MCF 10A (cell line): ENCODE results near the gene PPIL1. TPM values are rescaled to one million over a fixed set of nuclear protein-coding genes. Genes with fewer than 3 reads are reported as not detected.

Source experiments
- BruUV-seq: library from RNA; stranded (reverse); fragments of 400-500 nt; replicated peaks from 2 replicates; lab custom pipeline; 2021; lab: Mats Ljungman, UMichigan
- CTCF ChIA-PET: fragments of 300-600 bp; sonication (Branson Sonifier 250); formaldehyde crosslinking; extraction: SDS; loops from one replicate; lab custom pipeline; 2021; ENCODE audit warnings: antibody characterized with exemption, inconsistent platforms; lab: Yijun Ruan, JAX
- POLR2A ChIA-PET: fragments of 300-600, 350-650 bp; sonication (Branson Sonifier 250); formaldehyde crosslinking; extraction: SDS; loops from one replicate; lab custom pipeline; 2020; ENCODE audit warnings: antibody characterized with exemption, inconsistent platforms; lab: Yijun Ruan, JAX
- DNase-seq: peaks from one replicate; pipeline ENCODE4 v3.0.0-alpha.2; 2018; ENCODE audit not compliant: unreplicated experiment
- H3K27ac Mint-ChIP-seq: one replicate; pipeline ENCODE4 v1.8.0; 2022; ENCODE audit warnings: mild to moderate bottlenecking, low read depth, mixed read lengths; ENCODE audit not compliant: unreplicated experiment
- H3K27me3 Mint-ChIP-seq: one replicate; pipeline ENCODE4 v1.8.0; 2022; ENCODE audit warnings: mixed read lengths; ENCODE audit not compliant: insufficient read depth, unreplicated experiment
- H3K36me3 Mint-ChIP-seq: one replicate; pipeline ENCODE4 v1.8.0; 2022; ENCODE audit warnings: mild to moderate bottlenecking, moderate library complexity, mixed read lengths; ENCODE audit not compliant: insufficient read depth, unreplicated experiment
- H3K4me1 Mint-ChIP-seq: one replicate; pipeline ENCODE4 v1.8.0; 2022; ENCODE audit warnings: mixed read lengths; ENCODE audit not compliant: insufficient read depth, unreplicated experiment
- H3K4me3 Mint-ChIP-seq: one replicate; pipeline ENCODE4 v1.8.0; 2022; ENCODE audit warnings: mild to moderate bottlenecking, moderate library complexity, mixed read lengths; ENCODE audit not compliant: unreplicated experiment
- H3K9me3 Mint-ChIP-seq: one replicate; pipeline ENCODE4 v1.8.0; 2022; ENCODE audit warnings: mixed read lengths; ENCODE audit not compliant: unreplicated experiment
- intact Hi-C: fragments of 100-400 bp; cut with micrococcal nuclease; formaldehyde crosslinking; loops from 2 replicates; pipeline ENCODE4 v1.14.1; 2022
- total RNA-seq: library from RNA; stranded (reverse); gene quantifications from 2 replicates; pipeline ENCODE4 v1.2.3, GENCODE V29; 2022
- TF ChIP-seq, protein P1 (sequence below): fragments of 200-600 bp; IDR thresholded peaks from one replicate; pipeline ENCODE4 v1.8.0; 2022; ENCODE audit warnings: antibody characterized with exemption, mild to moderate bottlenecking; ENCODE audit not compliant: unreplicated experiment

PPIL1 gene
- total RNA-seq, 1 experiment from 2014 or later, result 54.9 TPM

DNA sequence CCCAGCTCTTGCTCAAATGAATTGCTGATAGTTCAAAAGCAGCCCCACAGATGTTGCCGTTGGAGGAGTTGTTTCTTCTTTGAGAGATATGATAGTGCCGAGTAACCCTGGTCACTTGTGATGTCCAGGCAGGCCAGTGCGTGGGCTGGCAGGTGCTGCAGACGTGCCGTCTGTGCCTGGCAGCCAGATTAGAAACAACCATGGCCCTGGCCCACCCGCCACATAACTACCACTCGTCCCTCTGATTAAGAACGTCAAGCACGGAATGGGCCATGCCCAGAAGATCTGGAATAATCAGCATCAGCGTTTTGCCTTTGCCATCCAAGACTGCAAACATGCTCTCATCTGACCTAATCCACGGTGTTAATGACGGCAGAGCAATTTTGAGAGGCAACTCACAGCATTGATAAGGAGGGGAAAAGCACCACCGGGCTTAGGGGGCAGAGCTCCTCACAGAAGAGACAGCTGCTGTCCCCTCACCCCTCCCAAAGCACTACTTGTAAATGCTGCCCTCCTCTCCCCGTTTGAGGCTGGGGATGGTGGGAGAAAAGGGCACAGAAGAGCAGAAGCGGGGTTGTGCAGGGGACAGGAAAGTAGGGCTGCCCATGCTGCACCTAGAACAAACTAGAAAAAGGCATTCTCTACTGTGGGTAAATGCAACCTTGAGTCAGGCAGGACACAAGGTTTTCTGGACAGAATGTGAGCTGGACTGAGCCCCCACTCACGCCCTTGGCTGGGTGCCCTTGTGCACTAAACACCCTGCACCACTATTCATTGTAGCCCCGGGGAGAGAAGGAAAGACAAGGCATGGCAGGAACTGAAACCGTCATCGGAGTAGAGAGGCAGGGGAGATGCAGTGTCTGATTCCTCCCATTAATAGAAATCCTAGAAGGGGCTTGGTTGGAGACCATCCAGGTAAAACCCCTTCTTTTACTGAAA is 30.1 kb downstream of the PPIL1 start:
- no peak overlapping the region for H3K27ac Mint-ChIP-seq
- BruUV-seq, result no TSS peak
- POLR2A ChIA-PET, result no interaction called here
- H3K4me1 Mint-ChIP-seq, result no peaks in the 10 kb centered on the region
- H3K27me3 Mint-ChIP-seq, result no peaks in the 10 kb centered on the region
- no peaks in the 10 kb centered on the region for H3K36me3 Mint-ChIP-seq
- CTCF ChIA-PET, result no interaction called here
- no peaks in the 10 kb centered on the region for H3K9me3 Mint-ChIP-seq
- DNase-seq, result no peak
- H3K4me3 Mint-ChIP-seq, result no peak overlapping the region
- TF ChIP-seq, protein P1, sequence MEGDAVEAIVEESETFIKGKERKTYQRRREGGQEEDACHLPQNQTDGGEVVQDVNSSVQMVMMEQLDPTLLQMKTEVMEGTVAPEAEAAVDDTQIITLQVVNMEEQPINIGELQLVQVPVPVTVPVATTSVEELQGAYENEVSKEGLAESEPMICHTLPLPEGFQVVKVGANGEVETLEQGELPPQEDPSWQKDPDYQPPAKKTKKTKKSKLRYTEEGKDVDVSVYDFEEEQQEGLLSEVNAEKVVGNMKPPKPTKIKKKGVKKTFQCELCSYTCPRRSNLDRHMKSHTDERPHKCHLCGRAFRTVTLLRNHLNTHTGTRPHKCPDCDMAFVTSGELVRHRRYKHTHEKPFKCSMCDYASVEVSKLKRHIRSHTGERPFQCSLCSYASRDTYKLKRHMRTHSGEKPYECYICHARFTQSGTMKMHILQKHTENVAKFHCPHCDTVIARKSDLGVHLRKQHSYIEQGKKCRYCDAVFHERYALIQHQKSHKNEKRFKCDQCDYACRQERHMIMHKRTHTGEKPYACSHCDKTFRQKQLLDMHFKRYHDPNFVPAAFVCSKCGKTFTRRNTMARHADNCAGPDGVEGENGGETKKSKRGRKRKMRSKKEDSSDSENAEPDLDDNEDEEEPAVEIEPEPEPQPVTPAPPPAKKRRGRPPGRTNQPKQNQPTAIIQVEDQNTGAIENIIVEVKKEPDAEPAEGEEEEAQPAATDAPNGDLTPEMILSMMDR, result no peak
- intact Hi-C loops, result no loop called here

DNA sequence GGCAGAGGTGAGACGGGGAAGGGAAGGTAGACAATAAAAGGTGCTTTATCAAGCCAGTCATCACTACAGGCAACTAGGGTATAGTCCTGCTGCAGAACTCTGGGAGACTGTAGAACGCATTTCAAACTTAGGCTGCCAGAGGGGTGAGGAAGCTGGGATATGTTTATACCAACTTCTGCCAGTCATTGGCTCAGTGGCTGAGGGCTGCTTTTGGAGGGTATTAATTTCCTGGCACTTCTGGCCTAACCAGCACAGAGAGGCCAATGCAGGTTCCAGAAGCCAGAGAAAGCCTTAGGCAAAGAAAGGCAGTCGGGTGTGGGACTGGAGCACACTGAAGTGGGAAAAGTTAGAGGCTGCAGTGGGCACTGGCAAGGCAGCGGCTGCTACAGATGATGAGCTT is 31.4 kb downstream of the PPIL1 start:
- TF ChIP-seq, protein P1, result no peak
- Mint-ChIP-seq H3K4me3 (no peak overlapping the region), H3K9me3 (no peaks in the 10 kb centered on the region), H3K27me3 (peaks cover 11% of the 10 kb centered on the region), H3K4me1 (no peaks in the 10 kb centered on the region), H3K36me3 (no peaks in the 10 kb centered on the region), H3K27ac (no peak overlapping the region)
- ChIA-PET CTCF (no interaction called here), POLR2A (no interaction called here)
- DNase-seq, result no peak
- intact Hi-C loops, result no loop called here
- BruUV-seq, result no TSS peak

DNA sequence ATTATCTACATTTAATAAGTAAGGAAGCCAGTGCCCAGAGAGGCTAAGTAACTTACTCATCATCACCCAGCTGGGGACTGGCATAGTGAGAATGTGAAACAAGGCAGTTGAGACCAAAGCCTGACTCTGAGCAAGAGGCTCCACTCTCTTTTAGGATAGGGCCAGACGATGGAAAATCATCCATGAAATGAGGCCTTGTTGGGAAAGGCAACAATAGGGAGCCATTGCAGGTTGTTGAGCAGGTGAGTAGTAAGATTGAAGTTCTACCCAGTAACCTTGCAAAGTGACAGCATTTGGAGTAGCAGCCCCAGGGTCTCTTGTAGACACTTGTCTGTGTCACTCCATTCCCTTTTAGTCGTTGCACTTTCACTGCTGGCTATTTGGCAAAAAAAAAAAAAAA is 32.8 kb downstream of the PPIL1 start:
- no peaks in the 10 kb centered on the region for H3K36me3 Mint-ChIP-seq
- intact Hi-C loops, result no loop called here
- BruUV-seq, result no TSS peak
- TF ChIP-seq, protein P1, result no peak
- no peaks in the 10 kb centered on the region for H3K4me1 Mint-ChIP-seq
- H3K9me3 Mint-ChIP-seq, result no peaks in the 10 kb centered on the region
- H3K27ac Mint-ChIP-seq, result no peak overlapping the region
- H3K4me3 Mint-ChIP-seq, result no peak overlapping the region
- CTCF ChIA-PET, result interaction anchor here (0.9 kb wide), 1 partner anchor 76 kb away, joined by 3 read pairs; no protein-coding TSS in a partner anchor
- no peak for DNase-seq
- peaks cover 15% of the 10 kb centered on the region for H3K27me3 Mint-ChIP-seq
- POLR2A ChIA-PET, result no interaction called here
